Activated CD4-positive, alpha-beta T cell treated with anti-CD3 and anti-CD28 coated beads for 24 hours (primary cell): ENCODE results near the gene NOTCH4.
"Not testable (repeated sequence)": the region's sequence is repeated elsewhere in the genome, so short reads cannot be mapped to it uniquely, and the experiment has no call there.

Source experiments
- DNase-seq, 2 donors: peaks; one replicate each; pipeline ENCODE4 v3.0.0-alpha.2; 2020; ENCODE audit warnings: low read depth in 2 of 2

Gene NOTCH4

DNA sequence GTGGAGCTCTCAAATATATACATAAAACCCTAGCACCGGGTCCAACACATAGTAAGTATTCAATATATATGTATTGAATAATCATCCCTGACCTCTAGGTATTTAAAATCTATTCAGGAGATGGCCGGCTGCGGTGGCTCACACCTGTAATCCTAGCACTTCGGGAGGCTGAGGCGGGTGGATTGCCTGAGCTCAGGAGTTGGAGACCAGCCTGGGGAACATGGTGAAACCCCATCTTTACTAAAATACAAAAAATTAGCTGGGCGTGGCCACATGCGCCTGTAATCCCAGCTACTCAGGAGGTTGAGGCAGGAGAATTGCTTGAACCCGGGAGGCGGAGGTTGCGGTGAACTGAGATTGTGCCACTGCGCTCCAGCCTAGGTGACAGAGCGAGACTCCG is 30.8 kb downstream of the NOTCH4 start:
- DNase-seq, result not testable (repeated sequence)

DNA sequence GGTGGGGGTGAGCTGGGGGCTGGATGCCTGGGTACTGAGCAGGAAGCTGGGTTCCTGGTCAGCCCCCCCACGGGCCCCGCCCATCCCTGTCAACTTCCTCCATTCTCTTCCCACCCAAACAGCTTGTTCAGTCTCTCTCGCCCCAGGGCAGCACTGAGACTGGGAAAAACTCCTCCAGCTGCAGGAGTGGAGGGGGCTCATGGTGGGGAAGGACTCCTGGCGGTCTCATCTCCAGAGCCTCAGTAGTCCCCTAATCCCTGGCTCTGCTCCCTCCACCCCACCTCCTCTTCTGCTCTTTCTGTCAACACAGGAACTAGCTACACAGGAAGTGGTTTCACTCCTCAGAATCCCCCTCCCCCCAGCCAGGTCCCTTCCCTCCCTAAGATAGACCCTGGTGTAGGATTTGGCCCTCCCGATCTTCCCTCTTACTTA is 31.2 kb downstream of the NOTCH4 start, which contains the start of gene GPSM3:
Gene GPSM3, minus strand, starts transcription at position 36 of the 432 bp plus-strand sequence. CDS start 130 bp downstream, outside the sequence.
- peak in 1 of 2 donors; percentile 34 for DNase-seq

DNA sequence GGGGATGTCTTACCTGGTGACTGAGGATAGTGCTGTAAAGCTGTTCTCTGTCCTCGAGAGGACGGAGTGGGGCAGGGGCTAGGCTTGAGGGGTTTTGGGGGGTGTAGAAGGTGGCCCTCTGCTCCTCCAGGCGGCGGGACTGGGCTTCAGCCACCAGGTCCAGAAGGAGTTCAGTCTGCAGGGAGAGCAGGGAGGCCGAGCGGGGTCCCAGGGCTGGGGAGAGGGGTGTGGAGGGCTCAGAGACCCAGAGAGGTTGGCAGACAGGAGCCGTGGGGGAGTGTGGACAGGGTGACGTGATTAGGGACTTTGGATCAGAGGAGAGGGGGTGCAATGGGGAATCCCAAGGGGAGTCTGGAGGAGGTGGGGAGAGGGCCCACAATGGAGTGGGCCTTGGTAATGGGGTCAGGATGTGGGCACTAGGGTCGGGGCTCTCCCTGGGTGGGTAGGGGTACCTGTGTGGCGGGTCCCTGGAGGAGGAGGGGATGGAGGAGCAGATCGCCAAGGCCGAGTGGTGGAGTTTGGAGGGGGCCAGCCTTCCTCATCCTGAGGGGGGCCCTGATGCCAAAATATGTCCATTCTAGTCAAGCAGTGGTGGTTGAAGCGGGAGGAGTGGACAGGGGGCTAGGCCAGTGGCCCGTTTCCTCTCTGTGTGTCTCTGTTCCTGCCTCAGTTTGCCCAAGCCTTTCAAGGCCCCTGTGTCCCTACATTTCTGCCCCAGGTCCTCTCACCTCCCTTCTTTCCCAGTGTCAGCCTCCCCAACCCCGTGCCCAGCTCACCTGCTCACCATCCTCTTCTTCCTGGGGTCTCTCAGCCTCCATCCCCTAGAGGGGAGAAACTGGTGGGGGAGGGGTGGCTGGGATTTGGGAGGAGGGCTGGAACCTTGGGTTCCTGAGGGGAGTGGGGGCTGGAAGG is 31.9 kb downstream of the NOTCH4 start:
- no peak for DNase-seq

DNA sequence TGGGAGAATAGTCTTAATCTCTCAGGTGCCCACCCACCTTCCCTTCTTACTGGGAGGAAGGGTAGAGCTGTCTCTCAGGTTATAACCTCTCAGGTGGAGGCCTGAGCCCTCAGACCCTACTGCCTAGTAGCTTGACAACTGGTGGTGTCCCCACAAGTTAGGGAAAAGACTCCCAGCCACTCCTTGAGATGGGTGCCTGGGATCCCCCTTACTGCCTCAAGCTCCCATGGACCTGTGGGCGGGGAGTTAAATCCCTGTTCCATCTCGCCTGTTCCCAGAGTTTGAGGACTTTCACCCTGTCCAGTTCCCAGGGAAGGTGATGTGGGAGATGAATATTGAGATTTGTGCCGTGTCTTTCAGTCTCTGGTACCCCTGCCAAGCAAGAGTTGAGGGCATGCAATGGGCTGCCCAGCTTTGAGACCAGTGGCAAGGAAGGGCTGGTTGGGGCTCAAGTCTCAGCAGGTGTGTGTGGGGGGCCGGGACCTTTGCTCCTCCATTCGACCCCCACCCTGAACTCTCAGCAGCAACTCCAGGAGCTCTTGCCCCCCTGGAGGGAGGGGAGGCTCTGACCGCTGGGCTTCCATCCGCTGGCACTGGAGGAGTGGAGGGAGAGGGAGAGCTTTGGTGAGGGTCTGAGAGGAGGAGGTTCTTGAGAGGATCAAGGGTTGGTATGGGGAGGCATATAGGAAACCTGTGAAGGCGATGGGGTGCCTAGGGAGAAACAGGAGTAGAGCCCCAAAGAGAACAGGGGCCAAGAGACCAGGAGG is 32.8 kb downstream of the NOTCH4 start:
- no peak for DNase-seq

DNA sequence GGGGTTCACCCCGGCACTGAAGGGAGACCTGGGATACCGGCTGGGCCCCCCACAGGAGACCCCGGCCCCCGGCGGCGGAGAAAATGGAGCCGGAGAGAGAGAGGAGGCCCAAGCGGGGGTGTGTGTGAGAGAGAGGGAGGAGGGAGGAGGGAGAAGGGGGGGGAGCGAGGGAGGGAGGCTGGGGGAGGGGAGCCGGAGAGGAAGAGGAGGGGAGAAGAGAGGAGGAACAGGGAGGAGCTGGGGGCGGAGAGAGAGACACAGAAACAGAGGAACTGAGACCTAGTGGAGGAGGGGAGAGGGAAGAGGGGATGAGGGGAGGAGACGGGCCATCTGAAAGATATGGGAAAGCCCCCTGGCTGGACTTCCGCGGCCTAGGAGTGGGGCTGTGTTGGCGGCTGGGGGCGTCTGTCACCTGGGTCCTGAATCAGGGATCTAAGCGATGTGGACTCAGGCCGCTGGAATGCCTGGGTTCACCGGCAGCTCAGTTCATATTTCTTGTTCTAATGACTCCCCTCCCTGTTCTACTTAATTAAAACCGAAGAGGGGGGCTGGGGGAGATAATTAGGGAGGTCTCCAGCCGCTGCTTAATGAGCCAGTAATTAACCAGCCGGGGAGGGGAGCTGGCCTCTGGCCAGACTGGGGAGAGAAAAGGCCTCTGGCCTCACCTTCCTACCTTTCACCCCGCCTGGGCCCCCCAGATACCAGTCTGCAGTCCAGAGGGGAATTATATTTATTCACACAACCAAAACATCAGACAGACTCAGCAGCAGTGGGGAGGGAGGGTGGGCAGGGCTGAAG is 33.6 kb downstream of the NOTCH4 start, which contains the start of gene PBX2:
Gene PBX2, minus strand, starts transcription at position 149 of the 798 bp plus-strand sequence. CDS start 287 bp downstream, outside the sequence.
- DNase-seq, result peak; percentile 75 to 86

DNA sequence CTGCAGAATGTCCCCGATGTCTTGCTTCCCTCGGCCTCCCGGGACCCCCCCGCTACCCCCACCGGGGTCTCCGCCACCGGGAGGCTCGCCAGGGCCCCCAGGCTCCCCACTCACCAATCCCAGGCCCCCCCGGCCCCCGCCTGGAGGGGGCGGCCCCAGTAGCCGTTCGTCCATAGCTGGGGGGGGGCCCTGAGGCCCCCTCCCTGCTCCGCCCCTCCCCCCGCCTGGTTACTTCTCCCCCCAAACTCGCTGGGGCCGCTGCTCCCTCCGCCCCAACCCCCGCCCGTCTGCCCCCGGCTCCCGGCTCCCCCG is 34.2 kb downstream of the NOTCH4 start:
- no peak for DNase-seq

DNA sequence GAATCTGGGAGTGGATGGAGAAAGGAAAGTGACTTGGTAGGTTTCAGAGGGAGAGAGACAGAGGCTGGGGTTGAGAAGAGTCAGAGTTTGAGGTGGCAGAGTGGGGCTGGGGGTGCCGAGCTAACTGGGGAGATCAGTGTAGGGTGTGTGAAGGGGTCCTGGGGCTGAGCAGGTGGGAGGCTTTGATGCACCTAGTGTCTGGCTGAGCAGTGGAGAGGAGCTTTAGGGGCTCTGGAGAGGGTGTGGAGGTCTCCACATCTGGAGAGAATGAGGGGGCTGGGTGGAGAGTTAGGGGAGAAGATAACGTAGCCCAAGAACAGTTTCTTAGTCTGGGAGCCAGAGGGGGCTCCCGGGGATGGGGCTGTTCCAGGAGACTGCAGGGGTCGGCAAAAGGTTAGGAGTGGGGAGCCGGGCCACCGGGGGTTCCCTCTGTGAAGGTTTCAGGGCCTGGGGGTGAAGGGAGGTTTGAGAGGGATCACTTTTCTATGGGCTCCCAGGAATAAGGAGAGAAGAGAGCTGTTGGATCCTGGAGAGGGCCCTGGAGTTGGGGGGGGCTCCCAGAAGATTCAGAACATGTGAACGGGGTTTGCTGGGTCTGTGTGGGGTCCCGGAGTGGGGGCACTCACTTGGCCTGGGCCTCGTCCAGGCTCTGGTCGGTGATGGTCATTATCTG is 34.7 kb downstream of the NOTCH4 start:
- no peak for DNase-seq

DNA sequence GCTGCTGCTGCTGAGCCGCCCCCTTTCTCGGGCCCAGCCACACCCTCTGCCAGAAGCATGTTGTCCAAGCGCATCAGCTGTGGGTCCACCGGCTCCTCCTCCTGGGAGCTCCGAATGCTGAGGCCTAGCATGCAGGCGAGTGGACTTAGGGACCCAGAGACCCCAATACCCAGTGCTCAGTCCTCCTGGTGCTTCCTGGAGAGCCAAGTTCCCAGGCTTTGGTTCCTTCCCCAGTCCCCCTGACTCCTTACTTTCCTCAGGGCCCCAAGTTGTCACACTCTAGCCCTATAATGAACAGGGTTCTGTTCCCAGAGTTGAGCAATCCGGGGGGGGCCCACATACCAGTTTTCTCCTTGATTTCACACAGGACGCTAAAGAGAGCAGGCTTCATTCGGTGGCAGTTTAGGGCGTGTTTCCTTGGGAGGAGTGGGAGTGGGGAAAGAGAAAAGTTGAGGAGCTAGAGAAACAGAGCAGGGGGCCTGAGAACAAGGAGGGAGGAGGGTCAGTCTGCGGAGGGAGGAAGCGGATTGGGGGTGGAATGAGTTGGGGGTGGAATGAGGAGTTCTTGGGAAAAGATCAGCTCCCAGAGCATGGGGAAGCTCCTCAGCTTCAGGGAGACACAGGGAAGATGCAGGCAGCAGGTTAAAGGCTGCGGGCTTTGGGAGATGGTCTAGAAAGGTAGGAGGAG is 35.3 kb downstream of the NOTCH4 start:
- DNase-seq, result no peak

DNA sequence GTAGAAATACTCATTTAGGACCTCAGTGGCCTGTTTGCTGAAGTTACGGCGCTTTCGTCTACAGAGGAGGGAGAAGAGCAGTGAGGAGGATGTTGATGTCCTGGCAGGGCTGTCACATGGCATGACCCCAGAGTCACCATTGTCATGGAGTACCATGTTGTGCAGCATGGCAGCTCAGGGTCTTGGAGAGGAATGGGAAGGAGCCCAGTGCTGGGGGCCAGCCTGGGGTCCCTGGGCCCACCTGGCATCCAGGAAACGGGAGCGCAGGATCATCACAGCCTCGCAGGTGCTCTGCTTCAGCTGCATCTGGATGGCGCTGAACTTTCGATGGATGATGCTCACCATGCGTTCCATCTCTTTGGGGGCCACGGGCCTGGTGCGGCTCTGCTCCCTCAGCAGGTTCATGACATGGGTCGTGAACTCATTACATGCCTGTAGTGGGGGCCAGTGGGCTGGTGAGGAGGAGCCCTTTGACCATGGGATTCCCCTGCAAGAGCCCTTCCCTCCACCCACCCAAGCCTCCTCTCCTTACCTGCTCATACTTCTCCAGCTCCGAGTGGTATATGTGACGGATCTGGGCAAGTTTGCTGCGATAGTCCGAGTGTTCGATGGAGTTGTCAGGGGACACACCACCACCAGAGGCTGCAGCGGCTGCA is 36.0 kb downstream of the NOTCH4 start:
- DNase-seq, result not testable (repeated sequence)

DNA sequence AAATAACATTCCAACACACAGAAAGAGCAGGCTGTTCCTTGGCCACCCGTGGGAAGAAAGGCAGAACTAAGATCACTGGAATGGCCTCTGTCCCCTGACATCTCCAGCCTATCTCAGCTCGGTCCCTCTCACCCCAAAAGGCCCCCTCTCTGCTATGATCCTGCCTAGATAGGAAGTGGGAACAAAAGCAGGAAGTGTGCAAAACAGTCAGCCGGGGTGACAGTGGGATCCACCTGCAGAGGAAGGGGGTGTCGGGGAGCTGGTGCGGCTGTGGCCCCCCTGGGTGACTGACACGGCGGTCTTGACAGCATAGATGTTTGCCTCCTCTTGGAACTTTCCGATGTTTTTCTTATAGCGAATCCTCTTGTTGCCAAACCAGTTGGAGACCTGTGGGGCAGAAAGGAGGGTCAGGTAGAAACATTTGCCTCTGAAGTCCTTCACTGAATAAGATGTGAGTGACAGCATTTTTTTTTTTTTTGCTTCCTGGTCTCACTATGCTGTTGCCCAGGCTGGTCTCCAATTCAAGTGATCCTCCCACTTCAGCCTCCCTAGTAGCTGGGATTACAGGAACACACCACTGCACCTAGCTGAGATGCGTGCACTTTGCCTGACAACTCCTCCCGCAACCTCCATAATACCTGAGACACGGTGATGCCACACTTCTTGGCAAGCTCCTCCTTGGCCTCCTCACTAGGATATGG is 36.7 kb downstream of the NOTCH4 start:
- no peak for DNase-seq

DNA sequence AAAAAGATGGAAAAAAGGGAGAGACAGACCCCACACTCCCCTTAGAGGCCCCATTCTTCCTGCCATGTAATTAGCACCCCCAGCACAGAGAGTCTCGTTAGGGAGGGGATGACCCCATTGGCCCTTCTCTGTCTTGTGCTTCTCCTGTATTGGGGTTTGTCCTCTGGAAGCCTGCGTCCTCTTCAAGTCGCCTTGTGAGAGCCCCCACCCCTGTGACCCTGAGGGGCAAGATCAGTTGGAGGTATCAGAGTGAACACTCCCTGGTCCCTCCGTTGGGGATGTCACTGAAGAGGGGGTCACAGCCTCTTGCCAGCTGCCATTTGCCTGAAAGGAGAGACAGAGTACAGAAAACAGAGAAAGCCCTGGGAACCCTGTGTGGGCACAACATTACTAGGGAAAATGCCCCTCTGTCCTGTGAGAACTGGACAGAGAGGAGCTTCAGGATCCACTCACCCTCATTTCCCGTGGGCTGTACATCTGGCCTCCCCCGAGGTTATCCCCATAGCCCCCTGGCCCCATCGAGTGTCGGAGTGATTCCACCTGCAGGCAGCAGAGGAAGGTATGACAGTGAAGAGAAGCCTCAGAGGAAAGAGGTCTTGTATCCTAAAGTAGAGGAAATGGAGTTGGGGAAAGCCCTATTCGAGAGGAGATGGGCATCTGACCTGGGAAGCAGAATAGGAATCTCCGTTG is 37.6 kb downstream of the NOTCH4 start:
- not testable (repeated sequence) for DNase-seq

DNA sequence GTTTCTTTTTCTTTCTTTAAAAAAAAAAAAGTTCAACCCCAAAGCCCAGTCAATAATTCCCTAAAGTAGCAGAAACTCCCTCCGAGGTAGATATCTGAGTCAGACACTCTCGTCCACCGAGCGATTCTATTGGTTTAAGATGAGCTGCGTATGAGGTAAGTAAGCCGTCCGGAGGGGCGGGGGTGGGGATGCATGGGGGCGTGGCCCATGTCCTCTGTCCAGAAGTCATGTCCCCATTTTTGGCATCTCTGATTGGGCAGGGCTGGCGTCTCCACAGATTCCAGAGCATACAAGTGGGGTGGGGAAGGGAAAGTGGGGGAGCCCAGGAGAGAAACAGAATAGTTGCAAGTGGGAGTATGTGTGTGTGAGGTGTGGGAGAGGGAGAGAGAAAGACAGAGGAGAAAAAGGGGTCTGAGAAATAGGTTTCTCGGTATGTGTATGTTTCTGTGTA is 38.2 kb downstream of the NOTCH4 start:
- peak in 1 of 2 donors; percentile 35 for DNase-seq

DNA sequence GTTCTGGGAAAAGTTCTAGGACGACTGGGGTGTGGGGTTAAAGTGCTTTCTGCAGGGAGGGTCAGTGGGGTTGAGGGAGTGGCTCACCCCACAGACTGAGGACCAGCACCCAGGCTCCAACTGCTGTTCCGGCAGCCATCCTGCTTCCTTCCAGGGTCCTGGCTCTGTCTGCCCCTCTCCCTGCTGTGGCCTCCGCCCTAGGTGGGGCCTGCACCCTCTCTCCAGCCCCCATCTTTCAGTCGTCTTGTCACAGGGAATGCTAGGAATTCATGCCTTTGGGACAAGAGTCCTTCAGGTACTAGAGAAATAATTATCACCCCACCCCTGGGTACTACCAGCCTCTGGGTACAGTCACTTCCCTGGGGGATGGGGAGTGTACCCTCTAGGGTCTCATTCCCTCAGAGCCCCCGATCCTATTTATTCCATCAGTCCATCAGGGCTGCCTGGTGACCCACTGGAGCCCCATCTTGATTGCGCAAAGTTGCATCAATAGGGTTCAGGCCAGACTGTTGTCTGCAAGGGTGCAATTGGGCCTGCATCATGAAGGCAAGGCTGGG is 39.7 kb downstream of the NOTCH4 start, which contains the start of gene AGER:
Gene AGER, minus strand, starts transcription at position 170 of the 557 bp plus-strand sequence. Its CDS starts 31 bp downstream, at position 139.
- no peak for DNase-seq

DNA sequence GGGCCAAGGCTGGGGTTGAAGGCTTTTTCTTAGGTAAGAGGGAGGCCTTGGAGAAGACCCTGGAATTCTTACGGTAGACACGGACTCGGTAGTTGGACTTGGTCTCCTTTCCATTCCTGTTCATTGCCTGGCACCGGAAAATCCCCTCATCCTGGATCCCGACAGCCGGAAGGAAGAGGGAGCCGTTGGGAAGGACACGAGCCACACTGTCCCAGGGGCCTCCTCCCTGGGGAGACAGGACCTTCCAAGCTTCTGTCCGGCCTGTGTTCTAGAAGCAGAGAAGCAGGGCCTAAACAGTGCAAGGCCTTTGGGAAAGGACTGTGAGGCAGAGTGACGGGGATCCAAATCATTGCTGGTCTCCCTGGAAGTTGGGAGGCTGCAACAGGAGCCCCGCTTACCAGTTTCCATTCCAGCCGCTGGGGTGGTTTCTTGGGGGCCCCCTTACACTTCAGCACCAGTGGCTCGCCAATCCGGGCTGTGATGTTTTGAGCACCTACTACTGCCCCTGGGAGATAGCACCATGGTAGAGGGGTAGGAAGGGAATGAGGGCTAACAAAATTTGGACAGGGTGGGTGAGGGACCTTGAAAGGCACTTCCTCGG is 40.3 kb downstream of the NOTCH4 start:
- no peak for DNase-seq

DNA sequence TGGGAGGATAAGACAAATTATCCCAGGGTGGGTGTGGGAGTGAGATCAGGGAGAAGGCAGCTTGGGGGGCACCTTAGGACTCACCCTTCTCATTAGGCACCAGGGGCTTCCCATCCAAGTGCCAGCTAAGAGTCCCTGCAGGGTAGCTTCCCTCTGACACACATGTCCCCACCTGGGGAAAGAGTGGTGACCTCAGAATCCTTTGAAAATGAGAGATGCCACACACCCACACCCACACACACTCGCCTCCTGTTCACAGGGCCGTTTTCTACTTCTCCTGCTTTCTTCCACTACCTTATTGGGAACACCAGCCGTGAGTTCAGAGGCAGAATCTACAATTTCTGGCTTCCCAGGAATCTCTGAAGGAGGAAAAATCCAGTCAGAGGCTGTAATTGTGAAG is 40.8 kb downstream of the NOTCH4 start:
- DNase-seq, result no peak

DNA sequence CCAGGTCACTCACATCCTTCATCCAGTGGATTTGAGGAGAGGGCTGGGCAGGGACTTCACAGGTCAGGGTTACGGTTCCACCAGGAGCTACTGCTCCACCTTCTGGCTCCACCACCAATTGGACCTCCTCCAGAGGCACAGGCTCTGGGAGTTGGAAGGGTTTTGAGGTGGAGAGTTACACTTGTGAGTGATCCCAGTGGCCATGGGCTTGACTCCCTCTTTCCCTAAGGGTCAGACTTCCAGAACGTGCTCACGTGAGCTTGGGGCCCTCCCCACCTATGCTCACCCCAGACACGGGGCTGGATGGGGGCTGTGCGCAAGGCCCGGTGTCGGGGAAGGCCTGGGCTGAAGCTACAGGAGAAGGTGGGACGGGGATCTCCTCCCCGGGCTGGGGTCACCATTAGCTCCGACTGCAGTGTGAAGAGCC is 41.3 kb downstream of the NOTCH4 start:
- no peak for DNase-seq

DNA sequence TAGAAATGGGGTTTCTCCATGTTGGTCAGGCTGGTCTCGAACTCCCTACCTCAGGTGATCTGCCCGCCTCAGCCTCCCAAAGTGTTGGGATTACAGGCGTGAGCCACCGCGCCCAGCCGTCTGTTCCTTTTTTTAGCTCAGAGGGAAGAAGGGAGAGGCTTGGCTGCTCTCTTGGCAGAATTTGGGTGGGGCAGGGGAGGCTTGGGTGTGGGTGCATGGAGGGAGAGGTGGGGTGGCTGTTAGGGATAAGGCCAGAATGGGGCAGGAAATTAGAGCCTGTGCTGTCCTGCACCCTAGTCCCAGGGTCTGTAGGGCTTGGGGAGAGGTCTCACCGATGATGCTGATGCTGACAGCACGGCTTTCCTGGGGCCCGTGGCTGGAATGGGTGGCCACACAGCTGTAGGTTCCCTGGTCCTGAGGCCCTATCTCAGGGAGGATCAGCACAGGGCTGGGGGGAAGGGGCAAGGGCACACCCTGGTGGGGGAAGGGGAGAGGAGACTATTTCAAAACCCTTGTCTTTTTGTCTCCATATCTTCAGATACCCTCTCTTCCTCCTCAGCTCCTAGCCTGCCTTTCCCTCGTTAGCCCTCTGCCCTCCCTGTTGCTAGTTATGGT is 41.8 kb downstream of the NOTCH4 start:
- DNase-seq, result no peak
